ENCODE results near the gene GPRASP1.

Gene GPRASP1

DNA sequence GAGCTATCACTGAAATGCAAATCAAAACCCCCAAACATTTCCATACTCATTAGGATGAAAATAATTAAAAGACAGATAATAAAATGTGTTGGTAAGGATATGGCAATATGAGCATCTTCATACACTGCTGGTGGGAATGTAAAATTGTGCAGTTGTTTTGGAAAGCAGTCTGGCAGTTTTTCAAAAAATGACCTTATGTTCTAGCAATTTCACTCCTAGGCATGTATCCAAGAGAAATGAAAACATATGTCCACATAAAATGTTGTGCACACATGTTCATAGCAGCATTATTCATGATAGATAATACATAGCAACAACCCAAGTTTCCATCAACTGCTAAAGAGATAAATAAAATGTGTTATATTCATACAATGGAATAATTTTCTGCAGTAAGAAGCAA is 46.2 kb downstream of the GPRASP1 start:
- DNase-seq: no peak
